GM18520 (cell line): Measurements from ENCODE around the gene AP1B1.
"Not testable (repeated sequence)": the region's sequence is repeated elsewhere in the genome, so short reads cannot be mapped to it uniquely, and the experiment has no call there.

Source experiments
- ATAC-seq: cut with Tn5 transposase; IDR thresholded peaks from one replicate; pipeline ENCODE4 v1.9.1; 2021; ENCODE audit not compliant: unreplicated experiment

Gene AP1B1

GRCh38 chr22:29388759-29389090, 355 bp upstream of the AP1B1 start:
- no peak for ATAC-seq

GRCh38 chr22:29386708-29387107, 1.7 kb downstream of the AP1B1 start:
- ATAC-seq = no peak

DNA sequence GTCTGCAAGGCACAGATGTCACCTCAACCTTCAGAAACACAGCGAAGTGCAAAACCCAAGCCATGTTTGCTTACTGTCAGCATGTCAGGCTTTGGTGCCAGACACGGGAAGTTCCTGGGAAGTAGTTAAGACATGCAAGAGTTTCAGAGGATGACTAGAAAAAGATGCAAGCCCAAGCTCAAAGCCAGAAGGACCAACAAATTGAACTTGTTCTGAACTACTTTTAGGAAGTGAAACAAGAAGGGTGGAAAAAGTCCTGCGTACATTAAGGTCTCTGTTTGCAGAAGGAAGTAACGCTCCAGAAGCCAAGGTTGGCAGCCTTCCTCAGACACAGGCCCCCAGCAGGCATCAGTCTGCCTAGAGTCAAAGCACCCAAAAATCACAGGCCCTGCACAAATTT, 2.6 kb downstream of the AP1B1 start:
- no peak for ATAC-seq

- no peak for ATAC-seq
These were observed 3.1 kb downstream of the AP1B1 start for GRCh38 chr22:29385151-29385704.

DNA sequence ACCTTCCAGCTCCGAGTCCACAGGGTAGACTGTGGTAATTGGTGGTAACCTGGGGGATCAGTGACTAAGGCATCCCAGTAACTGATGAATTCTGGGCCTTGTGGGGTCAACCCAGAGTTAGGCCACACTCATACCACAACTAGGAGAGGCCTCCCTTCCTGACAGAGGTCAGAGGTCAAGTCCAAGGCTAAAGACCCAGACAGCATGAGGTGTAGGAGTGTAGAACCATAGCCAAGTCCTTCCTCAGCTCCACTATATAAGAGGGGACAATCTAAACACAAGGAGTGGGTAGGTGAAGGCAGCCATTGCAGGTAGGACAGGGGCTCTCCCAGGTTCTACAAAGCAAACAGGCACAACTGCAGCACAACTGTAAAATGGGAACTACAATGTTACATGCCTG, 4.6 kb downstream of the AP1B1 start:
- ATAC-seq = no peak

DNA sequence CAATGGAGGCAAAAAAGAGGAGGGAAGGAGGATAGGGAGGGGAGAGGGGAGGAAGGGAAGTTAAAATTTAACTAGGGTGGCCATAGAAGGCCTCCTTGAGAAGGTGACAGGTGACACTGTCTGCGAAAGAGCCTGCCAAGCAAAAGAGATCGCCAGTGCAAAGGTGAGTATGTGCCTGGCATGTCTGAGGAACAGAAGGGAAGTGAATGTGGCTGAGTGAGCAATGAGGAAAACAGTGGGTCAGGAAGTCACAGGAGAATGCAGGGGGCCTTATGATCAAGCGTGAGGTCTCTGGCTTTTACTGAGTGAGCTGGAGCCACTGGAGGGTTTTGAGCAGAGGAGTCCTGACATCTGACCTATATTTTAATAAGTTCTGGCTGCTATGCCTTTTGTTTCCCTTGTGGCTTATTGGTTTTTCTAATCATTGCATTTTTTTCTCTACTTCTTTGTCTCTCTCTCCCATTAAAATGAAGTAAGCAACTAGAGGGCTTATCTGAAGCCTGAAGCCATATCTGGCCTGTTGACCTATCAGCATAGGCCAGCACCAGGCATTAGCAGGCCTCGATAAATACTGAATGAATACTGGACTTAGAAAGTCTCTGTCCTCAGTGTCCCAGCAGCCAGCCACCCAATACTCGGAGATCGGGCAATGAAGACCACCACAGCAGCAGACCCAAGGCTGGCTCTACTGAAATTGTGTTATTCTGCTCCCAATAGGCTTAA, 5.6 kb downstream of the AP1B1 start:
- no peak for ATAC-seq

DNA sequence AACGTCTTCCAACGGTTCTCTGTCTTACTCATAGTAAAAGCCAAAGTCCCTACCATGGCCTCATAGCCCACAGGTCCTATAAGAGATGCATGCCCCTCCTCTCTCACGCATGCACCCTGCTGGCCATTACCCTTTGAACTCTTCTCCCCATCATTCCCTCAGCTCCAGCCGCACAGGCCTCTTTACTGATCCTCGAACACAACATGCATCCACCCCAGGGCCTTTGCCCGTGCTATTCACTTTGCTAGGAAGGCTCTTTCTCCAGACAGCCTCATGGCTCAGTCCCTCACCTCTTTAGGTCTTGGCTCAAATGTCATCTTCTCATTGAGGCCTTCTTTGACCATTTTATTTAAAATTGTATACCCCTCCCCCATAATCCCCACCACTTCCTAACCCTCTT, 7.5 kb downstream of the AP1B1 start:
- no peak for ATAC-seq

GRCh38 chr22:29380032-29380781, 8.2 kb downstream of the AP1B1 start:
- ATAC-seq = no peak

DNA sequence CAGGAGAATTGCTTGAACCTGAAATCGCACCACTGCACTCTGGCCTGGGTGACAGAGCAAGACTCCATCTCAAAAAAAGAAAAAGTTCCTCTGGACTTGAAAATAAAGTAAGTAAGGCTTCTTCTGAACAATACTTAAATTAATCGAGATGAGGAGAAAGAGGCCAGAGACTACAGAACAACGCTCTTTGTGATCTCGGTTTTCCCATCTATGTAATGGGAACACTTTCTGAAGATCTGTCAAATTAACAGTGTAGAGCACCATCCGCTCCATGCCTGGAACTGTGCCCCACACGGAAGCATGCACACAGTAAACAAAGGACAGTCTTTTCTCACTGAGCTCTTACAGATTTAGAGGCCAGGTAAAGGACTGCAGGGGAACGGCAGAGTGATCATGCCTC, 9.1 kb downstream of the AP1B1 start:
- ATAC-seq = no peak

DNA sequence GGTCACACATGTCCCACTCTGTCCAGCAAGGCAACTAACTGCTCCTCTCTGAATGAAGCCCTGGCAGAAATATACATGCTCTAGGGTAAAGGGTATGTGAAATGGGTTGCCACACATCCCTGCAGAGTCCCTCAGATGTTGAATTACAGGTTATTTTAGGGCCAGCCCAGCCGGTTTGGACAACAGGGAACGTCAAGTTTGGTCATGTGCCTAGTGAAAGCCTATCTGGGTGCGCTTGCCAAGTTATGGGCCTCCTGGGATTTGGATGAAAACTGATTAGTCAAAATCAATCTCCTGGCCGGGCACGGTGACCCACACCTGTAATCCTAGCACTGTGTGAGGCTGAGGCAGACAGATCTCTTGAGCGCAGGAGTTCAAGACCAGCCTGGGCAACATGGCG, 10.4 kb downstream of the AP1B1 start:
- ATAC-seq = no peak

- ATAC-seq = not testable (repeated sequence)
These were observed 11.7 kb downstream of the AP1B1 start for GRCh38 chr22:29376705-29377104.

DNA sequence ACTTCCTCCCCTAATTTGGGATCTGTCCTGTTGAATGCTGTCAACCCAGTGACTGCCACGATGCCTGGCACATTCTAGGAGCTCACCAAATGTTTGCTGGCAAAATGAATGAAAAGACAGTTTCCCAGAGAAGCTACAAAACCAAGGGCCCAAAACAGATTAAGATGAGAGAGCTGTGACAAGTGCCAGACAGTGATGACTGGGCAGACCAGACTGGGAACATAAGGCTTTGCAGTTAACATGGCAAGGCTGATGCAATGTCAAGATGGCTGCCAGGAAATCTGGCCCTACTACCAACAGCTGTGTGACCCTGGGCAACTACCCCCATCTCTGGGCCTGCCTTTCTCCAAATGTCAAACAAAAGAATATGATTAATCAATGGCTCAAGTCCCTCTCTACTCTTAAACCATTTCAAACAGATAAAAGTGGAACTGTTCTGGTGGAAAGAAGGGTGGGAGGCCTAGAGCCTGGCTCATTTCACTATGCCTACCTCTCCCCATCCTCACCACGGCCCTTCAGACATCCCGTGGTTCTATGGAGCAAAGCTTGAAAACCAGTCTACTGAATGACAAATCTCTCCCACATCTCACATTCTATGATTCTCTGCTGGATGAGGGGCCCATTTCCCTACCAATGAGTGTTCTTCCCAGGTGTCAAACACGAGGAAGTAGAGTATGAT, 12.8 kb downstream of the AP1B1 start:
- ATAC-seq = no peak

DNA sequence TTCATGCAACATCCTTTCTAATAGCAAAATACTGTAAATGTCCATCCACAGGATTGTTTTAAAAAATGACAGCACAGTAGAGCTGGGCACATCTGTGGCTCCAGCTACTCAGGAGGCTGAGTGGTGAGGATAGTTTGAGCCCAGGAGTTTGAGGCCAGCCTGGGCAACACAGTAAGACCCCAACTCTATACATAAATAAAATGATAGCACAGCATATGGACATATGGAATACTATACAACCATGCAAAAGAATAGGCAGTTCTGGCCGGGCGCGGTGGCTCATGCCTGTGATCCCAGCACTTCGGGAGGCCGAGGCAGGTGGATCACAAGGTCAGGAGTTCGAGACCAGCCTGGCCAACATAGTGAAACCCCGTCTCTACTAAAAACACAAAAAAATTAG, 13.6 kb downstream of the AP1B1 start:
- ATAC-seq = not testable (repeated sequence)

DNA sequence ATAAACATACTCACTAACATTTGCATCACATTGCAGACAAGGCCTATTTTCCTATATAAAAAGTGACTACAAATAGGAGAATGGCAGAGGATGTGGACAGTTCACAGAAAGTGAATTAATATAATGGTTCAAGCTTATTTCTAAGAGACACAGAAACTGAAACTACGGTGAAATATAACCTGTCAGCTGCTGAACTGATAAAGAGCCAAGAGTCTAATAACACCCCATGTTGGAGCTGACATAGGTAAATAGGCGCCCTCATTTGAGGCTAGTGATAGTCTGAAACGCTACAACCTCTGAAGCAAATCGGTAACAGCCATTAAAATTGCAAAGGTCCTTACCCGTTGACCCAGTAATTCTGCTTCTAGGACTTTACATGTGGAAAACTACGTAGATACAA, 14.0 kb downstream of the AP1B1 start:
- ATAC-seq = no peak

- ATAC-seq = no peak
These were observed 17.8 kb downstream of the AP1B1 start for GRCh38 chr22:29370537-29370936.

- no peak for ATAC-seq
These were observed 18.9 kb downstream of the AP1B1 start for GRCh38 chr22:29369460-29369859.

- no peak for ATAC-seq
These were observed 28.9 kb downstream of the AP1B1 start for GRCh38 chr22:29359469-29359868.

- ATAC-seq = not testable (repeated sequence)
These were observed 31.0 kb downstream of the AP1B1 start for GRCh38 chr22:29357193-29357890.

DNA sequence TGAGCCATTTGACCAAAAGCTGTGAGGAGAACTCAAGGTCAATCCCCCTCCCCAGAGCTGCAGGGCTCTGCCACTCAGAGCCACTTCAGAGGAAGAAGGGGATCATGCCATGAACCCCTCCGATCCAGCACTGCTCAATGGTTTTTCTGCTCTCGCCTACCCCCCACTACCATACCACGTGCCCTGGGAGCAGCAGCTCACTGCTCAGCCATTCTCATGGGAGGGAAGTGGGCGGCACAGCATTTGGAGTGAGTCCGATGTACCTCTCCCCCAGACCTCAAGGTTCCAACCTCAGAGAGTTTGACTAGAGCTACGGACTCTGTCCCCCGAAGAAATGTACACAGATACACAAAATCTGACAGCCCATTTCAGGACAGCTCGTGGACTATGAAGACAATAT, 34.5 kb downstream of the AP1B1 start:
- ATAC-seq = no peak

DNA sequence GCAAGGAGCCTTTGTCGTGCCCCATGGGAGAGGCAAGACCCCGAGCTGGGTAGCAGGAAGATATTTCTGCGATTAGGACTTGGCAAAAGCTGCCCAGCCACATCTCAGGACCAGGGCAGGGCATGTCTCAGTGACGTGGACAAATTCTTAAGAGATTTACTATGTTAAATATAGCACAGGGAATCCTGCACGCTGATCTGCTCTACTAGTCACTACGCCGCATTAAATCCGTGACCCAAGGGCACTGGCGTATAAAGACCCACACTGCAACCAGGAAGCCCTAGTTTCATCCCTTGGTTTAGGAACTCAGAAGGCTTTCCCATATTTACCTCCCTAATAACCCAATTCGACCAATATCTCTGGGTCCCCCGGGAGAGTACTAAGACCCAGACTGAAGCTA, 35.1 kb downstream of the AP1B1 start:
- ATAC-seq = no peak

- no peak for ATAC-seq
These were observed 35.6 kb downstream of the AP1B1 start for GRCh38 chr22:29352778-29353177.
